Lung (tissue), 12 donors: Measurements from ENCODE around the gene SLC4A9. TPM values are rescaled to one million over a fixed set of nuclear protein-coding genes. Genes with fewer than 3 reads are reported as not detected.

Experiments
- ATAC-seq: fragments of 200-7000 bp; cut with Tn5 transposase; one replicate; pipeline ENCODE4 v1.9.1; 2020; ENCODE audit warnings: moderate number of reproducible peaks; ENCODE audit not compliant: insufficient read depth, low FRiP score
- DNase-seq, 3 donors: peaks; one replicate each; pipeline ENCODE4 v3.0.0-alpha.2; 2013 to 2017
- H3K27ac ChIP-seq, 2 donors: one replicate each; pipeline ENCODE4 v1.5.1; 2013; ENCODE audit warnings: mild to moderate bottlenecking in 2 of 2, moderate library complexity in 2 of 2, control low read depth in 1 of 2, inconsistent platforms in 1 of 2, low read depth in 1 of 2, low read length in 1 of 2
- H3K27me3 ChIP-seq, 3 donors: one replicate each; pipeline ENCODE4 v1.5.1; 2013; ENCODE audit warnings: low read length in 2 of 3; ENCODE audit not compliant: control insufficient read depth in 3 of 3, insufficient read depth in 3 of 3
- H3K36me3 ChIP-seq, 4 donors: one replicate each; pipeline ENCODE4 v1.5.1; 2013; ENCODE audit warnings: low read length in 4 of 4, mild to moderate bottlenecking in 1 of 4, moderate library complexity in 1 of 4; ENCODE audit not compliant: control insufficient read depth in 4 of 4, insufficient read depth in 4 of 4
- H3K4me1 ChIP-seq, 5 donors: one replicate each; pipeline ENCODE4 v1.5.1; 2013; ENCODE audit warnings: low read length in 5 of 5, mild to moderate bottlenecking in 2 of 5, moderate library complexity in 1 of 5; ENCODE audit not compliant: control insufficient read depth in 5 of 5, insufficient read depth in 5 of 5
- H3K4me3 ChIP-seq: one replicate; pipeline ENCODE4 v1.5.1; 2013; ENCODE audit warnings: mild to moderate bottlenecking, control low read depth, moderate library complexity
- H3K9ac ChIP-seq, 2 donors: one replicate each; pipeline ENCODE4 v1.5.1; 2013; ENCODE audit warnings: low read length in 2 of 2, control low read depth in 1 of 2; ENCODE audit not compliant: insufficient read depth in 1 of 2
- H3K9me3 ChIP-seq, 4 donors: one replicate each; pipeline ENCODE4 v1.5.1; 2013; ENCODE audit warnings: low read length in 3 of 4, mild to moderate bottlenecking in 1 of 4, moderate library complexity in 1 of 4; ENCODE audit not compliant: control insufficient read depth in 4 of 4, insufficient read depth in 3 of 4
- WGBS, 2 donors: extraction: QIAGEN DNeasy Blood & Tissue Kit; methylation state at CpG; one replicate each; pipeline ENCODE4 v1.1.7; 2013; 5-methylcytosine and 5-hydroxymethylcytosine counted together
- polyA plus RNA-seq, 2 donors: library from polyadenylated mRNA; stranded (reverse); fragments of 200-250 nt; gene quantifications; one replicate each; pipeline ENCODE4 v1.2.1, GENCODE V29; 2013
- total RNA-seq, 2 donors: library from RNA; depleted of rRNA in 1 of 2; stranded (reverse); fragments of >200 nt in 1 of 2; gene quantifications; one replicate each; pipeline ENCODE4 v1.2.1, GENCODE V29; 2014 to 2021
- TF ChIP-seq, protein P1 (sequence below): IDR thresholded peaks from 2 replicates; pipeline ENCODE4 v1.5.1; 2012; ENCODE audit warnings: mild to moderate bottlenecking; ENCODE audit errors: control extremely low read depth, extremely low read depth
- donor health status: control.
- donor health status: control.
- donor health status: Bipolar disorder and iron deficiency.
- donor health status: healthy.
- donor health status: DM: yes; HTN: yes; CAD: no.

SLC4A9 gene
- total and polyA plus RNA-seq, 4 donors = 0.05 to 0.18 (median 0.09) TPM

DNA sequence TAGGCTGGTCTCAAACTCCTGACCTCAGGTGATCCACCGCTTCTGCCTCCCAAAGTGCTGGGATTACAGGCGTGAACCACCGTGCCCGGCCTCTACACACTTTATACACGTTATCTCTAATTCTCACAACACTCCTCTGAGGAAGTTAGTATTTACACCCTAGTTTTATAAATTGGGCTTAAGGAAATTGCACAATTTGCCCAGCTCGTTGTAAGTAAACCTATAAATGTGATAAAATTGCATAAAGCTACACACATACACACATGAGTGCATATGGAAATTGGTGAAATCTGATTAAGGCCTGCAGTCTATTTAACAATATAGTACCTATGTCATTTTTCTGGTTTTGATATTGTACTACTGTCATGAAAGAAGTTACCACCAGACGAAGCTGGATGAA lies 4.4 kb upstream of the SLC4A9 start:
- Histone ChIP-seq H3K9ac (no peak overlapping the region), H3K4me3 (no peak overlapping the region), H3K27ac (no peak overlapping the region), H3K27me3 (no peaks in the 10 kb centered on the region), H3K9me3 (no peaks in the 10 kb centered on the region), H3K4me1 (no peaks in the 10 kb centered on the region), H3K36me3 (no peaks in the 10 kb centered on the region)
- WGBS, 2 donors = 38 to 56% methylated on average over 7 of the region's 7 CpGs
- DNase-seq (no peak), ATAC-seq (no peak)
- TF ChIP-seq, protein P1, sequence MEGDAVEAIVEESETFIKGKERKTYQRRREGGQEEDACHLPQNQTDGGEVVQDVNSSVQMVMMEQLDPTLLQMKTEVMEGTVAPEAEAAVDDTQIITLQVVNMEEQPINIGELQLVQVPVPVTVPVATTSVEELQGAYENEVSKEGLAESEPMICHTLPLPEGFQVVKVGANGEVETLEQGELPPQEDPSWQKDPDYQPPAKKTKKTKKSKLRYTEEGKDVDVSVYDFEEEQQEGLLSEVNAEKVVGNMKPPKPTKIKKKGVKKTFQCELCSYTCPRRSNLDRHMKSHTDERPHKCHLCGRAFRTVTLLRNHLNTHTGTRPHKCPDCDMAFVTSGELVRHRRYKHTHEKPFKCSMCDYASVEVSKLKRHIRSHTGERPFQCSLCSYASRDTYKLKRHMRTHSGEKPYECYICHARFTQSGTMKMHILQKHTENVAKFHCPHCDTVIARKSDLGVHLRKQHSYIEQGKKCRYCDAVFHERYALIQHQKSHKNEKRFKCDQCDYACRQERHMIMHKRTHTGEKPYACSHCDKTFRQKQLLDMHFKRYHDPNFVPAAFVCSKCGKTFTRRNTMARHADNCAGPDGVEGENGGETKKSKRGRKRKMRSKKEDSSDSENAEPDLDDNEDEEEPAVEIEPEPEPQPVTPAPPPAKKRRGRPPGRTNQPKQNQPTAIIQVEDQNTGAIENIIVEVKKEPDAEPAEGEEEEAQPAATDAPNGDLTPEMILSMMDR = no peak

DNA sequence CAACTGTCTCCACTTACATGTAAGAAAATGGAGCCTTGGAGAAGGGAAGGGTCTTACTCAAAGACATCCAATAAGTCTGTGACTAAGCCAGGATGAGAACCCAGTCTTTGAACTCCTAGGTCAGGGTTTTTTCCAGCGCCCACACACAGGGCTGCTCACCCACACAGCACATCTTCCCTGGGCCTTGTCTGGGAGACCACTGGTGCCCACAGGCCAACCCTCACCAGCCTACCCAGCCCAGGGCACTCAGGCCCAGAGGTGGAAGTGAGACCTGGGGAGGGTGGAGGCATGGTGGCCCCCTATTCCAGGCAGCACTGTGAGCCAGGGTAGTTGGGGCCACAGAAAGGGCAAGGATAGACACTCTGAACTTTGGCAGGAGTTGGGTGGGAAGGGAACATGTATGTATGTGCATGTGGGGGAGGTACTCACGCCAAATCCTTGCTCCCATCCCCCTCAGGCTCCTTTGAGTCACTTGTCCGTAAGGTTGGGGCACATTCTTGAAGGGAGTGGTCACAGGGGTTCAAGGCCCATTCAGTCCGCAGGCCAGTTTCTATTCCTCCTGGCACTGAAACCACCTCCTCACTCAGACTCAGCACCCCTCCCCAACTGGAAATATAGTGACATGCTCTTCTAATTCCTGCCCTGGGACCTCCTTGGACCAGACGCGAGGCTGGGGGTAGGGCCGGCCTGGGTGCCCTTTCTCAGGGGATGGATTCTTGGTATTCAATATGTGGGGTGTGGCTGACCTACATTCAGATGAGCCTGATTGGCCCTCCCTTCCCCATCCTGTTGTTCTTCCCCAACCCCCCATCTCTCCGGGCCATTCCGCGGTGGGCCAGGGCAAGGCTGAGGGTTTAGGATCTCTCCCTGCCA lies 2.9 kb upstream of the SLC4A9 start:
- ATAC-seq = no peak
- Histone ChIP-seq H3K4me1 (no peaks in the 10 kb centered on the region), H3K27me3 (no peaks in the 10 kb centered on the region), H3K4me3 (no peak overlapping the region), H3K9me3 (no peaks in the 10 kb centered on the region), H3K27ac (no peak overlapping the region), H3K9ac (no peak overlapping the region), H3K36me3 (no peaks in the 10 kb centered on the region)
- 33 to 47% methylated on average over 10 of the region's 10 CpGs for WGBS, 2 donors
- TF ChIP-seq, protein P1 = no peak
- no peak for DNase-seq

DNA sequence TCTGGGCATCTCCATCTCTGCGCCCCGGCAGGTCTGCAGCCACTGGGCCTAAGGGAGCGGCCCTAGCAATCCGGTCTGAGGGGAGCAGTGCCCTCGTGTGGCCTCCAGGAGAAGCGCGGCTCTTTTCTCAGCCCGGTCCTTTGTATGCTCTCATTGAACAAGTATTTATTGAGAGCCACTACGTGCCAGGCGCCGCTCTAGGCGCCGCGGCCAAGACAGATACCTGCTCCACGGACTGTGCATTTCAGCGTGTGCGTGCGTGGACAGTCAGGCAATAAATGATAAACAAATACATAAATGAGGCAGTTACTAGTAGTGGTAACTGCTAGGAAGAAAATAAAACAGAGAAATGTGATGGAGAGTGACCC lies 2.3 kb upstream of the SLC4A9 start:
- no peaks in the 10 kb centered on the region for H3K9me3 ChIP-seq
- no peak overlapping the region for H3K9ac ChIP-seq
- no peaks in the 10 kb centered on the region for H3K27me3 ChIP-seq
- no peak overlapping the region for H3K4me3 ChIP-seq
- no peak overlapping the region for H3K27ac ChIP-seq
- no peaks in the 10 kb centered on the region for H3K4me1 ChIP-seq
- peak; percentile 91 for ATAC-seq
- TF ChIP-seq, protein P1 = peak; percentile 91
- WGBS, 2 donors = 0 to 1% methylated on average over 18 of the region's 18 CpGs
- H3K36me3 ChIP-seq = no peaks in the 10 kb centered on the region
- peak; percentile 82 to 86 (median 86) for DNase-seq
